Dedifferentiated amniotic fluid mesenchymal stem cell (primary cell): ENCODE data around the gene CST9.
"Not testable (repeated sequence)": the region's sequence is repeated elsewhere in the genome, so short reads cannot be mapped to it uniquely, and the experiment has no call there.

ENCODE experiments used
- DNase-seq: peaks from one replicate; pipeline ENCODE4 v3.0.0-alpha.2; 2016; ENCODE audit errors: extremely low spot score

The CST9 gene

DNA sequence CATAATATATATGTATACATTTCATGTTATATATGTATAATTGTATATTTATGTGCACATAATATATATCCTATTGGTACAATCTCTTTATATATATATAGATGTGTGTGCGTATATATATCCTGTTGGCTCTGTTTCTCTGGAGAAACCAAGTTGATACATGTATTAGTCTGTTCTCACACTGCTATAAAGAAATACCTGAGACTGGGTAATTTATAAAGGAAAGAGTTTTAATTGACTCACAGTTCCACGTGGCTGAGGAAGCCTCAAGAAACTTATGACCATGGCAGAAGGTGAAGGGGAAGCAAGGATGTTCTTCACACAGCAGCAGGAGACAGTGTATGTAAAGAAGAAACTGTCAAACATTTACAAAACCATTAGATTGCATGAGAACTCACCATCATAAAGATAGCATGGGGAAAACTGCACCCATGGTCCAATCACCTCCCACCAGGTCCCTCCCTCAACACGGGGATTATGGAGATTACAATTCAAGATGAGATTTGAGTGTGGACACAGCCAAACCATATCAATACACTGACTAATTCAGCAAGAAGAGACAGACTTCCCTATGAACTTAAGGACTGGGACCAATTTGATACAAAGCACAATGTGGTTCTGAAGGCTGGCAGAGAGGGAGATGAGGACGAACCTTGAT, 18.1 kb upstream of the CST9 start:
- DNase-seq = no peak

DNA sequence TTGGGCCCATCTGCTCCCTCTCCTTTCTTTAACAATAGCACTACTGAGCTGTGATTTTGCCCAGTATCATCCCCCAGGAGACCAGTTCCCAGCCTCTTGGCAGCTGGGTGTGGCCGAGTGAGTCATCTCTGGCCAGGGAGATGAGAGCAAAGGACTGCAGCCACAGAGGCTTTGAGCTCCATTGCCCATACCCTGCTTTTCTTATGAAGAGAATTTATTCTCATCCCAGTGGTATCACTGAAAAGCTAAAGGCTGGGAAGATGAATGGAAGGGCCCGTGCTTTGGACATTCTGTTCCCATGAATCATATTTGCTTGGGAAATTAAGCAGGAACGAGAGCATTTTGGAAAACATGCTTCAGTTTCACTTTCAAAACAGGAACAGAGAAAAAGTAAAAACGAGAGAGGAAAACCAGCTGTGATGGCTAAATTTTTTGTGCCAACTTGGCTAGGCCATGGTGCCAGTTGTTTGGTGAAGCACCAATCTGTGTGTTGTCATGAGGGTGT, 17.2 kb upstream of the CST9 start:
- DNase-seq = peak; percentile 76

DNA sequence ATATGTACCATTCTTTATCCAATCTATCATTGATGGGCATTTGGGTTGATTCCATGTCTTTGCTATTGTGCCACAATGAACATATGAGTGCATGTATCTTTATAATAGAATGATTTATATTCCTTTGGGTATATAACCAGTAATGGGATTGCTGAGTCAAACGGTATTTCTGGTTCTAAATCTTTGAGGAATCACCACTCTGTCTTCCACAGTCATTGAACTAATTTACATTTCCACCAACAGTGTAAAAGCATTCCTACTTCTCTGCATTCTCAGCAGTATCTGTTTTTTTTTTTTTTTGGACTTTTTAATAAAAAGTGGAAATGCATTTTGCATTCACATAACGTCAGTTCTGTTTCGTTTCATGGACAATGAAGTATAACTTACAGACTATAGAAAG, 16.7 kb upstream of the CST9 start:
- not testable (repeated sequence) for DNase-seq

DNA sequence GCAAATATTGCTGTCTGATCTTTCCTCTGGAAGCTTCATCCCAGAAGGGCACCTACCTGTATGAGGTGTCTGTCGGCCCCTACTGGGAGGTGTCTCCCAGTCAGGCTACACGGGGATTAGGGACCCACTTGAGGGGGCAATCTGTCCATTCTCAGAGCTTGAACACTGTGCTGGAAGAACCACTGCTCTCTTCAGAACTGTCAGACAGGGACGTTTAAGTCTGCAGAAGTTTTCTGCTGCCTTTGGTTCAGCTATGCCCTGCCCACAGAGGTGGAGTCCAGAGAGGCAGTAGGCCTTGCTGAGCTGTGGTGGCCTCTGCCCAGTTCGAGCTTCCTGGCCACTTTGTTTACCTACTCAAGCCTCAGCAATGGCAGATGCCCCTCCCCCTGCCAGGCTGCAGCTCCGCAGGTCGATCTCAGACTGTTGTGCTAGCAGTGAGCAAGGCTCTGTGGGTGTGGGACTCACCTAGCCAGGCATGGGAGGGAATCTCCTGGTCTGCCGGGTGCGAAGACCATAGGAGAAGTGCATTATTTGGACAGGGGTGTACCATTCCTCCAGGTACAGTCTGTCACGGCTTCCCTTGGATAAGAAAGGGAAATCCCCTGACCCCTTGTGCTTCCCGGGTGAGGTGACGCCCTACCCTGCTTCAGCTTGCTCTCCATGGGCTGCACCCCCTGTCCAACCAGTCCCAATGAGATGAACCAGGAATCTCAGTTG, 15.1 kb upstream of the CST9 start:
- not testable (repeated sequence) for DNase-seq

DNA sequence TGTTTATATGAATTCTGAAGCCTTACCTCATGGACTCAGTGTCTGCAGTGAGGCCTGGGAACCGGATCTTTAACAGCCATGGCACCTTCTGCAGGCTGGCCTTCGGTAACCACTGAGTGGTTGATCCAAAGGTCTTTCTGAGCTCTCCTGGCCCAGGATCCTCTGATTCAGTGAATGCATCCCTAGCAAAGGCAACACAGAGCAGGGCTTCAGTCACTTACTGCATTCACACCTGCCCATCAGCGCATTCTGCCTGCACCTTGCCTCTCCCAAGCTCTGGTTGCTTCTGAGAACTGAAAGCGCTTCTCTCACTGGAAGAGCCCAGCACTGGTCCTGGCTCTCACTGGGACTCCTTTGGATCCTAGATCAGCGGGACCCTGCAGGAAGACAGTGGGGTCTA, 8.4 kb upstream of the CST9 start:
- DNase-seq = no peak

DNA sequence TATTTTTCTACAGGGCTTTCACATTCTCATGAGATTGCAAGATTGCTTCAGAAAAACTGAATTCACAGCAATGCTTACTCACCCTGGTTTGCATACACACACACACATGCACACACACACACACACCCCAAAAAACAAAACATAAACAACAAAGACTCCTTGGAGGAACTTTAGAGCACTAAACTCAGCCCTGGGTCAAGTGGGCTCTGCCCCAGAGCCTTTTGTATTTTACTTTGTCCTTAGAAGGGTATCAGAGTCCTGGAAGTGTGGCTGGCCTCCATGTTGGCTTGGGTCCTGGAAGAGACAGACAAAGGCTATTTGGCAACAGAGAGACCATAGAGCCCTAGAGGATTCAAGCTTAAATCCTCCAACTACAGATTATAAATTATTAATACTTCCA, 8.0 kb upstream of the CST9 start:
- DNase-seq = no peak

DNA sequence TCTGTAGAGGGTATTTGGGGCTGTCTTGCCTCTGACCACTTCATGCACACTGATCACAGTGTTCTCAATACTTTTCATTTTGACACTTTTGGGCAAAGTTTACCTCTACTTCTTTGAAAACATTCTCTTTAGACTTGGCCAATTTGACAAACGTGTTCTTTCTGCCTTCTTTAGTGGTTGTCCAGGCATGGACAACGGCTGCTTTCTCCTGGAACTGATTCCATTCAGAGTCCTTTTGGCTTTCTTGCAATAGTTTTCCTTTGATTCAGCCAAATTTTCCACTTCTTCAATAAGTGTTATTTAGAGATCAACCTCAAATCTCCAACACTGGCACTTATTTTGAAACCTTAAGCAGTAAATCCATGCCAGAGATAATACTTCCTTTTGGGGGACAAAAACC, 6.7 kb upstream of the CST9 start:
- DNase-seq = no peak

DNA sequence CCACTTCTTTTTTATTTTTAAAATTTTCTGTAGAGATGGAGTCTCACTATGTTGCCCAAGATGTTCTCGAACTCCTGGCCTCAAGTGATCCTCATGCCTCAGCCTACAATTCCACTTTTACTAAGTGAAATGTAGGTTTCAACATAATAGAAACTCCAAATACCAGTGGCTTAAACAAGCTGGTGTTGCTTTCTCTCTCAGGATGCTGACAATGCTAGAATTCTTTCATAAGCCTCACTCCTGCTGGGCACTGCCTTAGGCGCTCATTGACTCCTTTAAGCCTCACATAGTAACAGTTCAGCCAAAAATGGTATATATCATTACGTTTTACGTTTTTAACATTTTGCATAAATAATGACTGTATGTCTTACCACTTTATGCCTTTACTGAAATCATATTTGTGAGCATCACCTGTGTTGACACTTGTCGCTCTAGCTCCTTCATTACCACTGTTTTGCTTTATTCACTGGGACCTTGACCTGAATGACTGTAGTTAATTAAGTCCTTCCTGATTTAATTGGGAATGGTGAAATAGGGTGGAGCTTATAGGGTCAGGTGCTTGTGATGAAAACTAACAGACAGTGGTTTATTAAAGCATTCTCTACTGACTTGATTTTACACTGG, 3.9 kb upstream of the CST9 start:
- no peak for DNase-seq

DNA sequence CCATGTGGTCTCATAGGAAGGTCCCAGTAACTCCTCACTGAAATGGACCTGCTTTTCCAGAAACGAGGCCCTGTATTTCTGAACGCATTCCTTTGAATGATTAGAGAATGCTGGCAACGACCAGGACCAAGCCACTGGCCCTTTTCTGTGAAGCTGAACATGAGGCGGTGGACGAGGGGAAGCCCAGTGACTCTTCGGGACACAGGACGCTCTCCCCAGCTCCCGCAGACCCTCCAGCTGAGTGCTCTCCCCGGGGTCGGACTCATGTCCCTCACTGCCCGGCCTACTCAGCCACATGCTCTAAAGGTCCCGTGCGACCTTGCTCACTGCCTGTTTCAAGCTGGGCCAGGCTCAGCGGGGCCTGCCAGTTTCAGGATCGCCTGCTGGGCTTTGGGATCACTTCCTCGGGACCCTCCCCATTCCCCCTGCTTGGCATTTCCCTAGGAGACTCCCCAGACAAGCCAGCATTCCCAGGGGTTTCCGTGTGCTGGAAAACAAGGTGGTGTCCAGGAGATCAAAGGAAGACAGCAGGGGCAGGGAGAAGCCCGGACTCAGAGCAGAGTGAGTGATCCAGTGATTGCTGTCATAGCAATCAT, 2.6 kb upstream of the CST9 start:
- DNase-seq = no peak

DNA sequence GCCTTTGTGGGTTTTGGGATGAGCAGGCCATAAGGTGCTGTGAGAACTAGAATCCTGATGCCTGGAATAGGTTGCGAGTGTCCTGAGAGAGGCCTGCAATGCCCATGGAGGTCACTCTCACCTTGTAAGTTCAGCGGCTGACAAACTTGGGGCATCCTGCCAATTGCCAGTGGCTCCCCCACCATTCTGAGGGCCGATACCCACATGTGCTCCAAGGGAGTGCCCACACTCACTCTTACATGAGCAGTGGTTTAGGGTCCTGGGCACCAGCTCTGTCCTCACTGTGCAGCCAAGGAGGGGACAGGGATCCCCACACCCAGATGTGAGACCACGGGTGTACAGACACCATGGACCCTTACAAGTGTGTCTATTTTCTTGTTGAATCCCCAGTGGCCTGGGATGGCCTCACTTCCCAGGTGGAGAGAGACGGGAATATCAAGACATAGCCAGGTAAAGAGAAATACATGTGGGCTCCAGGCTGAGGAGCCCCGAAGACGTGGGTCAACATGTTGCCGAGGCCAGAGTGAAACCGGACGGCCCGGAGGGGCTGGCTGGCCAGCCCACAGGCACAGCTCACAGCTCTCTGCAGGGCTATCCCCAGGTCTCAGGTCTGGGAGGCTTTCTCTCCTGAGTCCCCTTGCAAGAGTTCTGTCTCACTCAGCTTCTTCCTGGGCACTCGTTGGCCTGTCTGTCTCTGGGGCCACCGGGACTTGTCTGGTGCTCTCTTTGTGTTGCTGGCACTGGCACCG, 2.0 kb upstream of the CST9 start:
- no peak for DNase-seq

DNA sequence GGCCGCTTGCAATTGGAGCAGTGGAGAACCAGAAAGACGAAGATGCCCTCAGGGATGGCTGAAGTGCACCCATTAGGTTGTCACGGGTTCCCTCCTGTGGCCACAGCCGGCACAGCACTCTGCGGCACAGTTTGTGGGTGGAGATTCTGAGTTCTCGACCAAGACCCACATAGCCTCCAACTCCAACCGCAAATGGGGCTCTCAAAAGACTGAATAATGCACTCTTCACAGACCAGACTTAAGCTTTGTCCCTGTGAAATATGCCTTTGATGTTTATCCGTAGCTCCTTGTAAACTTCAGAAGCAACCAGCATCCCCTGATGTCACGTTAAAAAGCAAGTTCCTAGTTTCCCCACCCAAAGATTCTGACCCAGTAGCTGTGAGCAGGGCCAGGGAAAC, 934 bp upstream of the CST9 start:
- DNase-seq = peak; percentile 82

DNA sequence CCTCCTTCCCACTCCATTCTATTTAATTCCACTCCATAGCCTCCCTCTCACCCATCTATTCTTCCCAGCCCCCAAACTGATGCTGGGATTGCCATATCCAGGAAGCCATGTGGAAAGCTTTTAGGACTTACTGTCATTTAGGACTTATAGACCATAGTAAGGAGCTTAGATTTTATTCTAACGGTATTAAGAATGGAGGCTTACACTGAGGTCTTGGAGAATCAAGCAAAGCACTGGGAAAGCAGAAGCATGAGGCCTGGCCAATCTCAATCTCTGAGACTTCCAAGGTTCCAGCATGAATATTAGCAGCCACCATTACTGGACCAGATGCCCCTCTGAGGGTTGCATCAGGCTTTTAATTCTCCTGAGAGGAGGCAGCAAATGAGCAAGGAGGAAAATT, 1.4 kb downstream of the CST9 start:
- DNase-seq = no peak

DNA sequence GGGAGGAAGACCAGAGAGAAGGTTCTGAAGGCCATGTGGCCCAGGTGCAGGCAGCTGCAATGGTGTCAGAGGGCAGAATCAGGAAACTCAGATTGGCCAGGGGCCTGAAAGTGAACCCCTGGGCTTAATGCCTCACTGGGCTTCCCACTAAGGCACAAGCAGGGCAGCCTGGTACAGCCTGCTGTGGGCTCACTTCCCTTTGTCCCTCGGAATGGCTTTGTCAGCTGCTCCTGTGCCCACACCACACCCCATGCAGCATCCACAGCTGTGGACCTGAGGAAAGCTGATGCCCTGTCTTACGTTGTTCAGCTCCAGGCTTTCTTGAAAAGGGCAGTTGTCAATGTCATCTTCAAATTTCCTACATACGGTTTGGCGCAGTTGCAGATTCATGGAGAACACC, 2.4 kb downstream of the CST9 start:
- DNase-seq = no peak

DNA sequence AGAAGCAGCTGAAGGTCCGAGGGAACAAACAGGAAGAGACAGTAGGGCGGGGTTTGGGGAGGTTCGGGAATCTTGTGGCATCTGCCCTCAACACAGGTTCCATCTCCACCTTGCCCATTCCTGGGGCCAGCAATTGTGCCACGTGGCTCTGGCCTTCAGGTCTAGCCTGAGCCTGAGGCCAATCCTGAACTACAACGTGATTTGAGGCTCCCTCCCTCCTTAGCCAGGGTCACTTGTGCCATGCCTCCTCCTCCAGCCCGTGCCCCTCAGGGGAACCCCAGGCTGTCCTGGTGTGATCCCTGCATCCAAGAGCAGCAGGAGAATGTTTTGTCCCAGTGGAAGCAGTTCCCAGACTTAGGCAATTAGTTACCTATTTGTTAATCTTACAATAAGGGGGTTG, 3.0 kb downstream of the CST9 start:
- no peak for DNase-seq

DNA sequence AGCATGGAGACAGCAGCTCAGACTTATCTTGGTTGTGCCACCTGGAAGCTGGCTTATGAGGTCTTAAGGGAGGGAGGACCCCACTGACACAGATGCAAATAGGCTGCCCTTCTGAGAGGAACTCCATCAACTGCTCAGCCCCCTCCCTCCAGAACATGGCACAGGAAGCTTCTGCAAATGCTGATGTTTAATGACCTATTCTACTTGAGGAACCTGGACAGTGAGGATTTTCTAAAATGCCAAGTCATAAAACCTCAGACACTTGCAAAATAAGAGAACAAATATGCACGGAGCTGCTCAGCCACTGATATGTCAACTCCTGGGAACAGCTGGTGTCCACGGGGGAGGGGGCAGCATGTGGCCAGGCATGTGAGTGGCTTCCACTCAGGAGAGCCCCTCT, 3.5 kb downstream of the CST9 start:
- no peak for DNase-seq

DNA sequence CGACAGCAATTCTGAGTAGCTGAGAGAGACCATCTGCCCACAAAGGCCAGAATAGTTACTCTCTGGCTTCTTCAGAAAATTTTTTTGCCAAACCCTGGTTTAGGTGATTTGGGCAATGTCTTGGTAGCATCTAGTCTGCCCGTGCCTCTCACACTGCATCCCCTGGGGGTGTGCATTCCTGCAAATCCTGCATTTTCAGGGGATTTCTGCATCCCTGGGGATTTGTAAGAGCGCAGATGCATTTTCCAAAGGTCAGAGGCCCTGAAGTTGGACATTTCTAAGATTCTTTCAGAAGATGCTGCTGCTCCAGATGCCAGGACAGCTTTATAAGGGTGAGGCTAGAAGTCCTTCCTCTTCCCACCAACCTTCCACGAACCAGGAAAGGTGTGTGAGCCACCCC, 4.0 kb downstream of the CST9 start:
- DNase-seq = no peak

DNA sequence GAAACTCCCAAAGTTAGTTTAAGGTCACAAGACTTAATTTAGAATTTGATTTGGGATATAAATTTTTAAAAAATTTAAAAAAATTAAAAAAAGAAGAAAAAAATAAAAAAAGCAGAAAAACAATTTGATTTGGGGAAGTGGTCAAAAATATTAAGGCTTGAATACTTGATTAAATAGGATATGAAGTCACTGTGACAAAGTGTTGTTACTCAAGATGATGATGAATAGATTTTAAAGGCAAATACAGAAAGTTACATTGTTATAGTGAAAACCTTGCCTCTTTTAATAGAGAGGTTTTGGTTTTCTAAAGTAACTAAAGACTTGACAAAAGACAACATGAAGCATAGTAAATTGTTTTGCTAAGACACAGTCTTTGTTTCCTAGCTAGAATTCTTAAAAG, 7.2 kb downstream of the CST9 start:
- no peak for DNase-seq

DNA sequence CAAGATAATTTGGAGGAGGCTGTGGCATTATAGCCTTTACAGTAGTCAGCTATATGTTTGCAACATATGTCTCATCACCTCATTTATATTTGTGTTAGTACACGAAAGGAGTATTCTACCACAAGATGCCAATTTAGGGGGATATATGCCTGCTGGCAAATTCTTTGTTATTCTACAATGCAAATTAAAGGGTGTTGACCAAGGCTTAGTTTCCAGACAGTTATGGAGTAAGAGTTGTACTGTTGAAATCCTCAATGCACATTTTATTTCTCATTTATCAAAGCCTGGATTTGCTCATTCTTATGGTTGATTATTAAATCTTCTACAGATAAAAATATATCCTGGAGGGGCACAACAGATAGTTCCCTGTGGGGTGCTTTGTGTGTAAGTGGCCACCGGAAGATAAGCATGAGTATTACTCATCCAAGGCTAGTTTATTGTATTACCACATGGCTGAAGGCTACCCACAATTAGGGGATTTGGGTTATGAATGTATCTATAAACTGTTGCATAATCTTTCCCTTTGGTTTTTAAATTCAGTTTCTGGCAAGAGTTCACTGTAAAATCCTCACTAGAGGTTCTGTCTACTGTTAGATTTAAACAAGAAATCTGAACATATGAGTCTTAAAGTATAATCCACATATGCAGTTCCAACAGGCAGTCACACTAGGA, 9.0 kb downstream of the CST9 start:
- no peak for DNase-seq

DNA sequence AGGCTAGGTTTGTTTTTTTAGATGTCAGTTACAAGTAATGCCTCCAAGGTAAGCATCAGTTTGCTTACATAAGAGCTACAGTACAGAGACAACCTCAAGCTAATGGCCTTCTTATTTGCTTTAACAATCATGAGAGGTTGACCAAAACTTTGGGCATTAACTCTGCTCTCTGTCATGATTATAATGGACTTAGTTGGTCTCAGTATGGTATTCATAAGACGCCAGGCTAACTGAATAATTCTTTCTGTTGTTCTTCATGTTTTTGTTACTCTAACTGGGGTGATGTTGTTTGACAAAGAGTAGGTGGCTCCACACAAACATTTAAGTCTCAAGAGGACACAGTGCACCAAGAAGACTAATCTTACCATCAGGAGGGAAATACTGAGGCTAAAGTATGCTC, 9.8 kb downstream of the CST9 start:
- no peak for DNase-seq

DNA sequence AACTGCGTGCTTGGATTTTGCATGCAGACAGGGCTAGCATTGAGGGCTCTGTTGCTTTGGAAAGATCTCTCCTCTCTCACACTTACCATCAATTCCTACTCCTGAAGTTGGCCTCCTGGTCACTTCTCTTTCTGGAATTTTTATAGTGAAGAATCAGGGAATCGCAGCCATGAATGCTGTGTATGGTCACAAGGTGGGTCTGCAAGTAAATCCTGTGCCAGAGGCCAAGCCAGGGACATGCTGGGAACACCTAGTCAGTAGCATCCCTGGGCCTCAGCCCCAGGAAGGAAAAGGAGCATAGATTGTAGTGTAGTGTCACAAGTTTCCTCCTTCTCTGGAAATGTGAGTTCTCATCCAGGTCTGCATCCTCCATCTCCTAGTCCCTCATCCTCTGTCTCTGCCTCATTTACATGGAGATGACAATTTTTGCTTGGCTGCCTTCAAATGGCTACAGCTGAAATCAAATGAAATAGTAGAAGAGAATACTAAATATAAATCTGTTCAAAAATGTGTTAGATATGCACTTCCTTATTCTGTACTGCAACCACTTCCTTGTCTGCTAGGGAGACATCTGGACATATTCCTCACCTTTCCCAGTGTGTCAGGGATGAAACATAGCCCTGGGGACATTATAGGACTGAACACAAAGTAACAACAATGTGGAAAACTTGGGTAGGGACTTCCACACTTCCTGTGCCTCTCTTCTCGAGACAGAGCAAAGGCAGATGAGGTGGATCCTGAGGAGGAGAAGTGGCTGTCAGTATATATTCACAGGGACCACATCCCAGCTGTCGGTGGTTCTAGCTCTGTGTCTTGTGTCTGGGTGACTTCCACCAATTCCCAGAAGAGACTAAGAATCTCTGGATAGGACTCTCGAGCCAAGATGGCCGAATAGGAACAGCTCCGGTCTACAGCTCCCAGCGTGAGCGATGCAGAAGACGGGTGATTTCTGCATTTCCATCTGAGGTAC, 17.0 kb downstream of the CST9 start:
- no peak for DNase-seq
